ENCODE data around the gene PARG.
"Not testable (repeated sequence)": the region's sequence is repeated elsewhere in the genome, so short reads cannot be mapped to it uniquely, and the experiment has no call there.

DNA sequence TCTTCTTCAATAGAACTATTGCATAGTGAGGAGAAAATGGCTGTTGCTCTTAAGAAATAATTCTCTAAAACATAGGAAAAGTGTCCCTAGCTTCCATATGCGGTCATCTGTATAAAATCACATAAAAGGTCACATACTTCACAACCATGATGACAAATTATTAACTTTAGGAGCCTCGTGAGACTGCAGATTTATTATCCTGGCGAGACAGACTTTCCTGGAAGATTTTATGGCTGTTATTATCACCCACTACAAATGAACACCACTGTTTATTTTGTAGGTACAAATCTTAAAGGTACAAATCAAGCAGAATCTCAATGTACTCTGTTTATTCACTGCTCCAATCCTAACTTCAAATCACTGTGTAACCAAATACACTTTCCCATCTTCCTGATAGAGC, 70.4 kb downstream of the PARG start:
- TF ChIP-seq, protein P1, sequence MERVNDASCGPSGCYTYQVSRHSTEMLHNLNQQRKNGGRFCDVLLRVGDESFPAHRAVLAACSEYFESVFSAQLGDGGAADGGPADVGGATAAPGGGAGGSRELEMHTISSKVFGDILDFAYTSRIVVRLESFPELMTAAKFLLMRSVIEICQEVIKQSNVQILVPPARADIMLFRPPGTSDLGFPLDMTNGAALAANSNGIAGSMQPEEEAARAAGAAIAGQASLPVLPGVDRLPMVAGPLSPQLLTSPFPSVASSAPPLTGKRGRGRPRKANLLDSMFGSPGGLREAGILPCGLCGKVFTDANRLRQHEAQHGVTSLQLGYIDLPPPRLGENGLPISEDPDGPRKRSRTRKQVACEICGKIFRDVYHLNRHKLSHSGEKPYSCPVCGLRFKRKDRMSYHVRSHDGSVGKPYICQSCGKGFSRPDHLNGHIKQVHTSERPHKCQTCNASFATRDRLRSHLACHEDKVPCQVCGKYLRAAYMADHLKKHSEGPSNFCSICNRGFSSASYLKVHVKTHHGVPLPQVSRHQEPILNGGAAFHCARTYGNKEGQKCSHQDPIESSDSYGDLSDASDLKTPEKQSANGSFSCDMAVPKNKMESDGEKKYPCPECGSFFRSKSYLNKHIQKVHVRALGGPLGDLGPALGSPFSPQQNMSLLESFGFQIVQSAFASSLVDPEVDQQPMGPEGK (CRISPR knock-in tag; IDR thresholded peaks at IDR 0.05; ENCODE audit: borderline replicate concordance), result not testable (repeated sequence)
- TF ChIP-seq PPARA (CRISPR knock-in tag; IDR thresholded peaks at IDR 0.05; ENCODE audit: borderline replicate concordance), result not testable (repeated sequence)

Measured in SK-N-SH treated with all-trans-retinoic acid at 6 μM for 48 hours (cell line).